H9 (cell line): Measurements from ENCODE around the gene MFGE8. TPM values are rescaled to one million over a fixed set of nuclear protein-coding genes. Genes with fewer than 3 reads are reported as not detected.
A peak's percentile ranks its signal among the peaks of the same experiment; 100 is the strongest.

Experiments used
- DNase-seq: peaks from one replicate; pipeline ENCODE4 v3.0.0-alpha.2; 2017
- H2AFZ ChIP-seq: one replicate; pipeline ENCODE4 v1.6.1; 2013; ENCODE audit warnings: mild to moderate bottlenecking, low read length, control low read depth, moderate library complexity
- H2AK5ac ChIP-seq: 2 replicates; pipeline ENCODE4 v1.6.1; 2013; ENCODE audit warnings: low read length, control low read depth, mixed read lengths; ENCODE audit not compliant: insufficient read length
- H2BK120ac ChIP-seq: one replicate; pipeline ENCODE4 v1.6.1; 2013; ENCODE audit warnings: low read depth, mild to moderate bottlenecking, low read length, control low read depth, inconsistent platforms; ENCODE audit not compliant: poor library complexity, severe bottlenecking
- H2BK12ac ChIP-seq: 2 replicates; pipeline ENCODE4 v1.6.1; 2013; ENCODE audit warnings: low read length, control low read depth, mixed read lengths, low read depth; ENCODE audit not compliant: insufficient read length
- H2BK15ac ChIP-seq: 2 replicates; pipeline ENCODE4 v1.6.1; 2013; ENCODE audit warnings: low read depth, low read length, control low read depth
- H2BK20ac ChIP-seq: one replicate; pipeline ENCODE4 v1.6.1; 2013; ENCODE audit warnings: low read depth, mild to moderate bottlenecking, low read length, control low read depth, inconsistent platforms; ENCODE audit not compliant: poor library complexity, severe bottlenecking
- H2BK5ac ChIP-seq: 2 replicates; pipeline ENCODE4 v1.6.1; 2013; ENCODE audit warnings: low read length, control low read depth, mixed read lengths; ENCODE audit not compliant: insufficient read length
- H3K14ac ChIP-seq: 2 replicates; pipeline ENCODE4 v1.6.1; 2013; ENCODE audit warnings: low read length, control low read depth; ENCODE audit not compliant: insufficient read depth
- H3K18ac ChIP-seq: 2 replicates; pipeline ENCODE4 v1.6.1; 2013; ENCODE audit warnings: low read depth, mild to moderate bottlenecking, mixed read lengths, low read length, control low read depth; ENCODE audit not compliant: insufficient read length
- H3K23ac ChIP-seq: 2 replicates; pipeline ENCODE4 v1.6.1; 2013; ENCODE audit warnings: low read length, control low read depth, mixed read lengths, low read depth; ENCODE audit not compliant: insufficient read length
- H3K23me2 ChIP-seq: 2 replicates; pipeline ENCODE4 v1.6.1; 2013; ENCODE audit warnings: low read depth, mild to moderate bottlenecking, mixed read lengths, low read length, control low read depth; ENCODE audit not compliant: insufficient read length, poor library complexity, severe bottlenecking
- H3K27ac ChIP-seq: 2 replicates; pipeline ENCODE4 v1.5.1; 2013; ENCODE audit warnings: low read length, control low read depth, mixed read lengths, low read depth; ENCODE audit not compliant: insufficient read length
- H3K27me3 ChIP-seq: 2 replicates; pipeline ENCODE4 v1.6.1; 2013; ENCODE audit warnings: low read length, control low read depth, inconsistent platforms; ENCODE audit not compliant: insufficient read depth
- H3K4ac ChIP-seq: 2 replicates; pipeline ENCODE4 v1.6.1; 2013; ENCODE audit warnings: low read depth, mild to moderate bottlenecking, control low read depth, inconsistent platforms, low read length, moderate library complexity
- H3K4me1 ChIP-seq: 2 replicates; pipeline ENCODE4 v1.6.1; 2013; ENCODE audit warnings: low read length, control low read depth, inconsistent platforms; ENCODE audit not compliant: insufficient read depth
- H3K4me2 ChIP-seq: 2 replicates; pipeline ENCODE4 v1.6.1; 2013; ENCODE audit warnings: low read length, control low read depth, mixed read lengths; ENCODE audit not compliant: insufficient read length, insufficient read depth
- H3K56ac ChIP-seq: 2 replicates; pipeline ENCODE4 v1.6.1; 2013; ENCODE audit warnings: low read depth, mild to moderate bottlenecking, mixed read lengths, low read length, control low read depth; ENCODE audit not compliant: insufficient read length
- H3K79me1 ChIP-seq: 2 replicates; pipeline ENCODE4 v1.6.1; 2013; ENCODE audit warnings: low read depth, mild to moderate bottlenecking, moderate library complexity, low read length, control low read depth, inconsistent platforms; ENCODE audit not compliant: insufficient read depth, poor library complexity, severe bottlenecking
- H3K79me2 ChIP-seq: 2 replicates; pipeline ENCODE4 v1.6.1; 2013; ENCODE audit warnings: low read length, control low read depth, inconsistent platforms; ENCODE audit not compliant: insufficient read depth
- H3K9ac ChIP-seq: 2 replicates; pipeline ENCODE4 v1.6.1; 2013; ENCODE audit warnings: low read length, control low read depth, mixed read lengths; ENCODE audit not compliant: insufficient read length; ENCODE audit errors: extremely low read depth
- H3K9me3 ChIP-seq: one replicate; pipeline ENCODE4 v1.6.1; 2013; ENCODE audit warnings: low read depth, low read length, inconsistent platforms; ENCODE audit not compliant: control insufficient read depth
- H3T11ph ChIP-seq: one replicate; pipeline ENCODE4 v1.6.1; 2013; ENCODE audit warnings: mild to moderate bottlenecking, low read length, control low read depth, inconsistent platforms
- H4K20me1 ChIP-seq: one replicate; pipeline ENCODE4 v1.6.1; 2013; ENCODE audit not compliant: control insufficient read depth, insufficient read length, insufficient read depth
- H4K5ac ChIP-seq: 2 replicates; pipeline ENCODE4 v1.6.1; 2013; ENCODE audit warnings: low read depth, mild to moderate bottlenecking, mixed read lengths, low read length, control low read depth; ENCODE audit not compliant: insufficient read length
- H4K8ac ChIP-seq: replicated peaks from 2 replicates; pipeline ENCODE4 v1.6.1; 2013; ENCODE audit warnings: low read length, control low read depth, mixed read lengths, low read depth; ENCODE audit not compliant: insufficient read length
- H4K91ac ChIP-seq: 2 replicates; pipeline ENCODE4 v1.6.1; 2013; ENCODE audit warnings: low read depth, mild to moderate bottlenecking, moderate library complexity, mixed read lengths, low read length, control low read depth; ENCODE audit not compliant: insufficient read length
- H3K27ac Mint-ChIP-seq, 3 experiments: 2 replicates in 2 of 3; 3 replicates in 1 of 3; pipeline ENCODE4 v1.8.0; 2020 to 2021; ENCODE audit warnings: mixed read lengths in 3 of 3, mild to moderate bottlenecking in 1 of 3, moderate library complexity in 1 of 3
- H3K27me3 Mint-ChIP-seq: 2 replicates; pipeline ENCODE4 v1.8.0; 2021; ENCODE audit warnings: low read depth, mild to moderate bottlenecking, moderate library complexity, mixed read lengths
- H3K36me3 Mint-ChIP-seq, 3 experiments: 2 replicates in 2 of 3; 3 replicates in 1 of 3; pipeline ENCODE4 v1.8.0; 2020 to 2021; ENCODE audit warnings: low read depth in 3 of 3, mixed read lengths in 3 of 3; ENCODE audit not compliant: insufficient read depth in 1 of 3
- H3K4me1 Mint-ChIP-seq, 2 experiments: 2 replicates each; pipeline ENCODE4 v1.8.0; 2020; ENCODE audit warnings: mixed read lengths in 2 of 2
- H3K4me3 Mint-ChIP-seq, 2 experiments: 2 replicates in 1 of 2; 3 replicates in 1 of 2; pipeline ENCODE4 v1.8.0; 2020 to 2021; ENCODE audit warnings: mild to moderate bottlenecking in 2 of 2, mixed read lengths in 2 of 2, moderate library complexity in 1 of 2
- H3K9me3 Mint-ChIP-seq, 2 experiments: 2 replicates in 1 of 2; 3 replicates in 1 of 2; pipeline ENCODE4 v1.8.0; 2020; ENCODE audit warnings: mild to moderate bottlenecking in 2 of 2, mixed read lengths in 2 of 2, moderate library complexity in 1 of 2
- CTCF ChIP-seq: fragments of 200-600 bp; sonication (generic); conservative IDR thresholded peaks from 3 replicates; pipeline ENCODE4 v1.8.0; 2021; ENCODE audit warnings: antibody characterized with exemption, mild to moderate bottlenecking
- WGBS: extraction: QIAGEN DNeasy Blood & Tissue Kit; methylation state at CpG from one replicate; pipeline ENCODE4 v1.1.7; 2013; ENCODE audit warnings: missing lambda C conversion rate, low lambda C conversion rate, mixed read lengths; ENCODE audit not compliant: insufficient read length; ENCODE audit errors: extremely low coverage; 5-methylcytosine and 5-hydroxymethylcytosine counted together
- total RNA-seq: library from RNA; stranded (reverse); gene quantifications from 2 replicates; pipeline ENCODE4 v1.2.1, GENCODE V29; 2021

Gene MFGE8
- total RNA-seq, 1 experiment from 2014 or later = 653 TPM

- Histone ChIP-seq H2BK120ac (no peak overlapping the region), H2AFZ (no peak overlapping the region), H2BK12ac (no peak overlapping the region), H3K9me3 (no peaks in the 10 kb centered on the region), H3K27ac (no peak overlapping the region), H2AK5ac (no peak overlapping the region), H3K18ac (no peak overlapping the region), H2BK5ac (no peak overlapping the region), H3K79me2 (peaks cover 23% of the 10 kb centered on the region; the same call in 1 of the 2 replicates), H4K8ac (no peak overlapping the region), H4K20me1 (no peaks in the 10 kb centered on the region), H3K9ac (no peak overlapping the region), H3K23ac (no peak overlapping the region), H2BK15ac (no peak overlapping the region), H3K14ac (no peak overlapping the region; the same call in 1 of the 2 replicates), H3T11ph (no peak overlapping the region), H3K27me3 (no peaks in the 10 kb centered on the region), H4K91ac (no peak overlapping the region), H2BK20ac (no peak overlapping the region), H3K23me2 (peaks cover 9% of the 10 kb centered on the region), H3K4ac (no peak overlapping the region), H4K5ac (no peak overlapping the region), H3K79me1 (peaks cover 26% of the 10 kb centered on the region), H3K4me1 (peaks cover 8% of the 10 kb centered on the region), H3K4me2 (no peak overlapping the region), H3K56ac (no peak overlapping the region)
- no CpG with 5 or more reads among the region's 12 CpGs for WGBS
- Mint-ChIP-seq H3K27ac (peak overlapping the region; percentile 61 to 94 (median 90); a peak in 5 of 7 replicates), H3K4me3 (peak overlapping the region in 1 of 2 experiments; percentile 46; a peak in 2 of 5 replicates), H3K9me3 (no peaks in the 10 kb centered on the region; a peak in 1 of 5 replicates), H3K4me1 (peaks cover 54 to 84% of the 10 kb centered on the region in 2 experiments), H3K27me3 (no peaks in the 10 kb centered on the region), H3K36me3 (peaks cover 79 to 94% (median 85%) of the 10 kb centered on the region in 3 experiments)
- no peak for DNase-seq
- TF ChIP-seq CTCF = no peak
These were observed 5.1 kb downstream of the MFGE8 start for GRCh38 chr15:88908123-88908522.
